ENCODE results near the gene PIGK. TPM values are rescaled to one million over a fixed set of nuclear protein-coding genes. Genes with fewer than 3 reads are reported as not detected.

Gene PIGK
- total and polyA plus RNA-seq, 7 donors = 4.6 to 20.0 (median 15.9) TPM

DNA sequence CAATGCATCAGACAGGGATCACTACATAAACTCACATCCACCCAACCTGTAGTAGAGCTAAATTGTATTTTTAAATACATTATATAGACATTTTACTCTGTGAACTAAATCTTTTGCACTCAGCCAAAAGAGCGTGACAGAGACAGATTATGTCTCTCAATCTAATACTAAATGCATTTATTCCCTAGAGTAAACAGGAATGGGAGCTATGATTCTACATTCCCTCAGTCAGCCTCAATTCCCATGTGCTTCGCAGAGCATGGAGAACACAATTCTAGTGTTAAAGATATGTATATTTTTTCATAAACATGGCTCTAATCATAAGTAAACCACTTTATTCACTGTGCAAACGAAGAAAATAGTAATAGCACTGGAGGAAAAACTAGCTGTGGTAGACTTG lies 16.5 kb downstream of the PIGK start:
- DNase-seq = no peak
- H3K27me3 ChIP-seq = no peaks in the 10 kb centered on the region
- intact Hi-C loops (cut with DNase I) = no loop called here
- TF ChIP-seq POLR2A (IDR thresholded peaks at IDR 0.05) (no peak), EP300 (IDR thresholded peaks at IDR 0.05) (no peak), POLR2AphosphoS5 (IDR thresholded peaks at IDR 0.05) (no peak), CTCF (IDR thresholded peaks at IDR 0.05) (no peak)
- no peak overlapping the region for H3K4me3 ChIP-seq
- H3K4me1 ChIP-seq = no peaks in the 10 kb centered on the region
- 81 to 92% methylated on average over 3 of the region's 3 CpGs for WGBS, 2 donors
- H3K9me3 ChIP-seq = no peaks in the 10 kb centered on the region
- no peaks in the 10 kb centered on the region for H3K36me3 ChIP-seq
- no peak overlapping the region for H3K27ac ChIP-seq

DNA sequence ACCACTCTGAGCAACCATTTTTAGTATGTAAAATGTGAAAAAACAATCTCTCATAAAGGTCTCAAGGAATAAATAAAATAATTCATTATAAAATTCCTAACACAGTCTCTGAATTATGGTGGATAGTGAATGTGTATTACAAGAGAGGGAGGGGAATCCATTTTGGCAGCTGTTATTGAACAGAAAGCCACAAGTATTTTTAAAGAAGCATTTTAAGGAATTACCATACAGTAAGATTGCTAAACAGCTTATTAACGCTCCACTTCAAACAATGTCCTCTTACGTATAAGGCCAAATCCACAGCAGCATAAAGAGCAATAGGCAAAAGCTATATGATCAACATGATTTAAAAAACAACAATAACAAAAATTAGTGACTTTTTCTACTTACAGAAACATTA lies 18.4 kb downstream of the PIGK start:
- no peak overlapping the region for H3K4me3 ChIP-seq
- no peak overlapping the region for H3K27ac ChIP-seq
- intact Hi-C loops (cut with DNase I) = no loop called here
- no peaks in the 10 kb centered on the region for H3K36me3 ChIP-seq
- no peaks in the 10 kb centered on the region for H3K4me1 ChIP-seq
- no peaks in the 10 kb centered on the region for H3K9me3 ChIP-seq
- no peak for DNase-seq
- no peaks in the 10 kb centered on the region for H3K27me3 ChIP-seq
- 91 to 93% methylated on average over 2 of the region's 2 CpGs for WGBS, 2 donors
- no peak for TF ChIP-seq POLR2A (IDR thresholded peaks at IDR 0.05)
- TF ChIP-seq POLR2AphosphoS5 (IDR thresholded peaks at IDR 0.05) = no peak
- no peak for TF ChIP-seq EP300 (IDR thresholded peaks at IDR 0.05)
- TF ChIP-seq CTCF (IDR thresholded peaks at IDR 0.05) = no peak

GRCh38 chr1:77200293-77200692 lies 18.9 kb downstream of the PIGK start:
- Histone ChIP-seq H3K4me3 (no peak overlapping the region), H3K27me3 (no peaks in the 10 kb centered on the region), H3K9me3 (no peaks in the 10 kb centered on the region), H3K27ac (no peak overlapping the region), H3K36me3 (no peaks in the 10 kb centered on the region), H3K4me1 (no peaks in the 10 kb centered on the region)
- no peak for TF ChIP-seq CTCF (IDR thresholded peaks at IDR 0.05)
- no peak for TF ChIP-seq EP300 (IDR thresholded peaks at IDR 0.05)
- TF ChIP-seq POLR2A (IDR thresholded peaks at IDR 0.05) = no peak
- no peak for TF ChIP-seq POLR2AphosphoS5 (IDR thresholded peaks at IDR 0.05)
- intact Hi-C loops (cut with DNase I) = no loop called here
- no peak for DNase-seq

GRCh38 chr1:77197351-77197750 lies 21.9 kb downstream of the PIGK start:
- H3K9me3 ChIP-seq = no peaks in the 10 kb centered on the region
- H3K4me1 ChIP-seq = no peaks in the 10 kb centered on the region
- no peaks in the 10 kb centered on the region for H3K36me3 ChIP-seq
- H3K27me3 ChIP-seq = no peaks in the 10 kb centered on the region
- TF ChIP-seq CTCF (IDR thresholded peaks at IDR 0.05) (no peak), EP300 (IDR thresholded peaks at IDR 0.05) (no peak), POLR2A (IDR thresholded peaks at IDR 0.05) (no peak), POLR2AphosphoS5 (IDR thresholded peaks at IDR 0.05) (no peak)
- H3K4me3 ChIP-seq = no peak overlapping the region
- intact Hi-C loops (cut with DNase I) = no loop called here
- 94% methylated on average over 3 of the region's 3 CpGs for WGBS, 2 donors
- no peak overlapping the region for H3K27ac ChIP-seq
- no peak for DNase-seq

- H3K36me3 ChIP-seq = peaks cover 0 to 4% (median 0%) of the 10 kb centered on the region in 4 donors
- no peak overlapping the region for H3K4me3 ChIP-seq
- H3K4me1 ChIP-seq = no peaks in the 10 kb centered on the region
- TF ChIP-seq EP300 (IDR thresholded peaks at IDR 0.05) (no peak), POLR2AphosphoS5 (IDR thresholded peaks at IDR 0.05) (no peak), POLR2A (IDR thresholded peaks at IDR 0.05) (no peak), CTCF (IDR thresholded peaks at IDR 0.05) (no peak)
- intact Hi-C loops (cut with DNase I) = no loop called here
- no peaks in the 10 kb centered on the region for H3K9me3 ChIP-seq
- H3K27ac ChIP-seq = no peak overlapping the region
- DNase-seq = no peak
- no peaks in the 10 kb centered on the region for H3K27me3 ChIP-seq
These were observed 25.3 kb downstream of the PIGK start for GRCh38 chr1:77193951-77194350.

Measured in sigmoid colon (tissue), 7 donors.